Measurements from ENCODE around the gene HTT.

HTT gene

GRCh38 chr4:3226944-3227343 lies 152.5 kb downstream of the HTT start:
- Histone ChIP-seq H3K4me3 (no peak overlapping the region), H3K4me1 (no peaks in the 10 kb centered on the region), H3K9me3 (no peaks in the 10 kb centered on the region), H3K36me3 (replicated peaks) (peaks cover 49% of the 10 kb centered on the region), H3K27me3 (ENCODE audit: low read depth) (no peaks in the 10 kb centered on the region)
- no peak for DNase-seq (ENCODE audit: low spot score in 2 of 2)
- in situ Hi-C loops (cut with MboI; ENCODE audit: low sequenced_read_pairs): no loop called here

- Histone ChIP-seq H3K36me3 (replicated peaks) (peaks cover 57% of the 10 kb centered on the region), H3K27me3 (ENCODE audit: low read depth) (no peaks in the 10 kb centered on the region), H3K4me1 (no peaks in the 10 kb centered on the region), H3K9me3 (no peaks in the 10 kb centered on the region), H3K4me3 (no peak overlapping the region)
- DNase-seq (ENCODE audit: low spot score in 2 of 2): no peak
- in situ Hi-C loops (cut with MboI; ENCODE audit: low sequenced_read_pairs): no loop called here
Measured at GRCh38 chr4:3227878-3228675, 153.6 kb downstream of the HTT start.

GRCh38 chr4:3228881-3229280 lies 154.4 kb downstream of the HTT start:
- DNase-seq (ENCODE audit: low spot score in 2 of 2): no peak
- H3K27me3 ChIP-seq (ENCODE audit: low read depth): no peaks in the 10 kb centered on the region
- H3K36me3 ChIP-seq (replicated peaks): peaks cover 51% of the 10 kb centered on the region
- no peaks in the 10 kb centered on the region for H3K4me1 ChIP-seq
- H3K4me3 ChIP-seq: no peak overlapping the region
- H3K9me3 ChIP-seq: no peaks in the 10 kb centered on the region
- in situ Hi-C loops (cut with MboI; ENCODE audit: low sequenced_read_pairs): no loop called here

GRCh38 chr4:3229328-3229727 lies 154.8 kb downstream of the HTT start:
- H3K36me3 ChIP-seq (replicated peaks): peaks cover 49% of the 10 kb centered on the region
- DNase-seq (ENCODE audit: low spot score in 2 of 2): no peak
- H3K9me3 ChIP-seq: no peaks in the 10 kb centered on the region
- H3K4me1 ChIP-seq: no peaks in the 10 kb centered on the region
- no peak overlapping the region for H3K4me3 ChIP-seq
- in situ Hi-C loops (cut with MboI; ENCODE audit: low sequenced_read_pairs): no loop called here
- H3K27me3 ChIP-seq (ENCODE audit: low read depth): no peaks in the 10 kb centered on the region

GRCh38 chr4:3229964-3230363 lies 155.5 kb downstream of the HTT start:
- Histone ChIP-seq H3K36me3 (replicated peaks) (peaks cover 48% of the 10 kb centered on the region), H3K4me3 (no peak overlapping the region), H3K9me3 (no peaks in the 10 kb centered on the region), H3K4me1 (no peaks in the 10 kb centered on the region), H3K27me3 (ENCODE audit: low read depth) (no peaks in the 10 kb centered on the region)
- no peak for DNase-seq (ENCODE audit: low spot score in 2 of 2)
- in situ Hi-C loops (cut with MboI; ENCODE audit: low sequenced_read_pairs): no loop called here

GRCh38 chr4:3231471-3231870 lies 157.0 kb downstream of the HTT start:
- H3K36me3 ChIP-seq (replicated peaks): peaks cover 51% of the 10 kb centered on the region
- DNase-seq (ENCODE audit: low spot score in 2 of 2): no peak

GRCh38 chr4:3232001-3232400 lies 157.5 kb downstream of the HTT start:
- in situ Hi-C loops (cut with MboI; ENCODE audit: low sequenced_read_pairs): no loop called here
- Histone ChIP-seq H3K36me3 (replicated peaks) (peaks cover 48% of the 10 kb centered on the region), H3K4me1 (no peaks in the 10 kb centered on the region), H3K27me3 (ENCODE audit: low read depth) (no peaks in the 10 kb centered on the region), H3K4me3 (no peak overlapping the region), H3K9me3 (no peaks in the 10 kb centered on the region)
- no peak for DNase-seq (ENCODE audit: low spot score in 2 of 2)

More at GRCh38 chr4:3231471-3231870, 157.0 kb downstream of the HTT start:
- no peaks in the 10 kb centered on the region for H3K9me3 ChIP-seq
- in situ Hi-C loops (cut with MboI; ENCODE audit: low sequenced_read_pairs): no loop called here
- H3K27me3 ChIP-seq (ENCODE audit: low read depth): no peaks in the 10 kb centered on the region
- no peaks in the 10 kb centered on the region for H3K4me1 ChIP-seq
- H3K4me3 ChIP-seq: no peak overlapping the region

GRCh38 chr4:3232871-3233271 lies 158.4 kb downstream of the HTT start:
- H3K9me3 ChIP-seq: no peaks in the 10 kb centered on the region
- H3K4me3 ChIP-seq: no peak overlapping the region
- no peaks in the 10 kb centered on the region for H3K27me3 ChIP-seq (ENCODE audit: low read depth)
- DNase-seq (ENCODE audit: low spot score in 2 of 2): no peak
- in situ Hi-C loops (cut with MboI; ENCODE audit: low sequenced_read_pairs): no loop called here
- peaks cover 5% of the 10 kb centered on the region; the same call in 1 of the 2 replicates for H3K4me1 ChIP-seq
- peaks cover 48% of the 10 kb centered on the region for H3K36me3 ChIP-seq (replicated peaks)

- Histone ChIP-seq H3K36me3 (replicated peaks) (peaks cover 49% of the 10 kb centered on the region), H3K27me3 (ENCODE audit: low read depth) (no peaks in the 10 kb centered on the region), H3K4me3 (no peak overlapping the region), H3K4me1 (peaks cover 5% of the 10 kb centered on the region; the same call in 1 of the 2 replicates), H3K9me3 (no peaks in the 10 kb centered on the region)
- in situ Hi-C loops (cut with MboI; ENCODE audit: low sequenced_read_pairs): no loop called here
- DNase-seq (ENCODE audit: low spot score in 2 of 2): no peak
Measured at GRCh38 chr4:3233391-3234071, 159.1 kb downstream of the HTT start.

- Histone ChIP-seq H3K27me3 (ENCODE audit: low read depth) (no peaks in the 10 kb centered on the region), H3K4me3 (no peak overlapping the region), H3K9me3 (no peaks in the 10 kb centered on the region), H3K36me3 (replicated peaks) (peaks cover 40% of the 10 kb centered on the region), H3K4me1 (peaks cover 5% of the 10 kb centered on the region; the same call in 1 of the 2 replicates)
- in situ Hi-C loops (cut with MboI; ENCODE audit: low sequenced_read_pairs): no loop called here
- no peak for DNase-seq (ENCODE audit: low spot score in 2 of 2)
Measured at GRCh38 chr4:3234171-3235029, 159.9 kb downstream of the HTT start.

GRCh38 chr4:3235030-3235345 lies 160.5 kb downstream of the HTT start:
- H3K4me3 ChIP-seq: no peak overlapping the region
- in situ Hi-C loops (cut with MboI; ENCODE audit: low sequenced_read_pairs): no loop called here
- H3K36me3 ChIP-seq (replicated peaks): peaks cover 38% of the 10 kb centered on the region
- no peaks in the 10 kb centered on the region for H3K27me3 ChIP-seq (ENCODE audit: low read depth)
- peaks cover 5% of the 10 kb centered on the region; the same call in 1 of the 2 replicates for H3K4me1 ChIP-seq
- H3K9me3 ChIP-seq: no peaks in the 10 kb centered on the region
- DNase-seq (ENCODE audit: low spot score in 2 of 2): no peak

- in situ Hi-C loops (cut with MboI; ENCODE audit: low sequenced_read_pairs): no loop called here
- no peaks in the 10 kb centered on the region for H3K9me3 ChIP-seq
- peaks cover 5% of the 10 kb centered on the region; the same call in 1 of the 2 replicates for H3K4me1 ChIP-seq
- DNase-seq (ENCODE audit: low spot score in 2 of 2): no peak
- H3K36me3 ChIP-seq (replicated peaks): peaks cover 35% of the 10 kb centered on the region
- H3K27me3 ChIP-seq (ENCODE audit: low read depth): no peaks in the 10 kb centered on the region
- no peak overlapping the region for H3K4me3 ChIP-seq
Measured at GRCh38 chr4:3235581-3235980, 161.1 kb downstream of the HTT start.

GRCh38 chr4:3236326-3236878 lies 161.9 kb downstream of the HTT start:
- in situ Hi-C loops (cut with MboI; ENCODE audit: low sequenced_read_pairs): no loop called here
- peaks cover 30% of the 10 kb centered on the region for H3K36me3 ChIP-seq (replicated peaks)
- H3K9me3 ChIP-seq: no peaks in the 10 kb centered on the region
- no peaks in the 10 kb centered on the region for H3K27me3 ChIP-seq (ENCODE audit: low read depth)
- no peak for DNase-seq (ENCODE audit: low spot score in 2 of 2)
- no peak overlapping the region for H3K4me3 ChIP-seq
- peaks cover 5% of the 10 kb centered on the region; the same call in 1 of the 2 replicates for H3K4me1 ChIP-seq

Data from HAP-1 (cell line).